Keratinocyte (primary cell): ENCODE results near the gene ACOXL. TPM values are rescaled to one million over a fixed set of nuclear protein-coding genes. Genes with fewer than 3 reads are reported as not detected.

ENCODE experiments used
- DNase-seq: peaks from one replicate; pipeline ENCODE4 v3.0.0-alpha.2; 2011; ENCODE audit warnings: low read depth, missing footprints, low spot score
- FAIRE-seq: peaks from 2 replicates; lab custom pipeline; 2011; peaks lifted over from hg19 to GRCh38; lab: Jason Lieb, UNC
- H2AFZ ChIP-seq: 2 replicates; pipeline ENCODE4 v1.6.0; 2012; ENCODE audit warnings: low read length, control low read depth, inconsistent platforms; ENCODE audit not compliant: control insufficient read depth
- H3K27ac ChIP-seq: 2 replicates; pipeline ENCODE4 v1.5.1; 2011; ENCODE audit warnings: low read length; ENCODE audit not compliant: control insufficient read depth, insufficient read depth
- H3K27me3 ChIP-seq: 3 replicates; pipeline ENCODE4 v1.6.0; 2011; ENCODE audit warnings: low read length; ENCODE audit not compliant: control insufficient read depth, insufficient read depth; ENCODE audit errors: extremely low read depth
- H3K36me3 ChIP-seq, 2 experiments: 2 replicates in 1 of 2; 3 replicates in 1 of 2; pipeline ENCODE4 v1.5.1; 2011; ENCODE audit warnings: low read length in 2 of 2, mild to moderate bottlenecking in 1 of 2; ENCODE audit not compliant: control insufficient read depth in 2 of 2, insufficient read depth in 2 of 2; ENCODE audit errors: extremely low read depth in 1 of 2
- H3K4me1 ChIP-seq: 3 replicates; pipeline ENCODE4 v1.5.1; 2011; ENCODE audit warnings: low read length; ENCODE audit not compliant: control insufficient read depth, insufficient read depth; ENCODE audit errors: extremely low read depth
- H3K4me2 ChIP-seq: 3 replicates; pipeline ENCODE4 v1.6.0; 2011; ENCODE audit warnings: low read depth, low read length; ENCODE audit not compliant: control insufficient read depth, insufficient read depth; ENCODE audit errors: extremely low read depth
- H3K4me3 ChIP-seq, 3 experiments: fragments of 200-600 bp in 1 of 3; sonication (generic) in 1 of 3; 2 replicates in 2 of 3; 3 replicates in 1 of 3; pipeline ENCODE4 v1.5.1; 2011 to 2016; ENCODE audit warnings: low read length in 3 of 3, mild to moderate bottlenecking in 3 of 3, control low read depth in 2 of 3, inconsistent platforms in 1 of 3, low read depth in 1 of 3, mixed read lengths in 1 of 3, mixed run types in 1 of 3, moderate library complexity in 1 of 3; ENCODE audit not compliant: control insufficient read depth in 2 of 3, insufficient read depth in 2 of 3; ENCODE audit errors: extremely low read depth in 1 of 3
- H3K79me2 ChIP-seq: 2 replicates; pipeline ENCODE4 v1.6.0; 2012; ENCODE audit warnings: low read length; ENCODE audit not compliant: control insufficient read depth, insufficient read depth
- H3K9ac ChIP-seq: 3 replicates; pipeline ENCODE4 v1.6.0; 2011; ENCODE audit warnings: low read length; ENCODE audit not compliant: control insufficient read depth, insufficient read depth; ENCODE audit errors: extremely low read depth
- H3K9me1 ChIP-seq: 3 replicates; pipeline ENCODE4 v1.6.0; 2011; ENCODE audit warnings: low read length; ENCODE audit not compliant: control insufficient read depth, insufficient read depth; ENCODE audit errors: extremely low read depth
- H3K9me3 ChIP-seq: 2 replicates; pipeline ENCODE4 v1.5.1; 2012; ENCODE audit warnings: low read depth, low read length; ENCODE audit not compliant: control insufficient read depth
- H4K20me1 ChIP-seq: 3 replicates; pipeline ENCODE4 v1.6.0; 2011; ENCODE audit warnings: low read length; ENCODE audit not compliant: control insufficient read depth, insufficient read depth; ENCODE audit errors: extremely low read depth
- EZH2 ChIP-seq: IDR thresholded peaks from one replicate; pipeline ENCODE4 v1.6.1; 2012; ENCODE audit warnings: inconsistent platforms, mild to moderate bottlenecking, low read length, moderate library complexity
- dilution Hi-C: fragments of 300-500 bp; cut with MboI; formaldehyde crosslinking; loops from one replicate; pipeline ENCODE4 v1.7.0; 2020; ENCODE audit warnings: low sequenced_read_pairs; ENCODE audit not compliant: extremely low pct_ligation_motif_present
- polyA plus RNA-seq, 5 experiments: library from polyadenylated mRNA; depleted of rRNA in 3 of 5; stranded (reverse) in 3 of 5; stranded (forward) in 1 of 5; unstranded in 1 of 5; fragments of >200 nt; gene quantifications; 1 replicate in 1 of 5; 2 replicates in 3 of 5; 3 replicates in 1 of 5; pipeline versions ENCODE4 v1.2.1 to v1.2.3, GENCODE V29; 2011 to 2012; ENCODE audit warnings: missing spikeins in 2 of 5, low read depth in 1 of 5, low replicate concordance in 1 of 5
- TF ChIP-seq, protein P1 (sequence below), 3 experiments: IDR thresholded peaks in 1 of 3; conservative IDR thresholded peaks in 1 of 3; optimal IDR thresholded peaks in 1 of 3; 2 replicates in 2 of 3; 3 replicates in 1 of 3; pipeline versions ENCODE3 to v1.5.1; 2011; ENCODE audit warnings: low read length in 3 of 3, mild to moderate bottlenecking in 3 of 3, moderate library complexity in 2 of 3, control low read depth in 1 of 3, inconsistent platforms in 1 of 3; ENCODE audit not compliant: insufficient read depth in 2 of 3; ENCODE audit errors: extremely low read depth in 1 of 3

The ACOXL gene
- polyA plus RNA-seq, 1 donor (not counting 4 experiments of a cell fraction or from before 2014, with no cell fraction given) = 0.04 TPM

DNA sequence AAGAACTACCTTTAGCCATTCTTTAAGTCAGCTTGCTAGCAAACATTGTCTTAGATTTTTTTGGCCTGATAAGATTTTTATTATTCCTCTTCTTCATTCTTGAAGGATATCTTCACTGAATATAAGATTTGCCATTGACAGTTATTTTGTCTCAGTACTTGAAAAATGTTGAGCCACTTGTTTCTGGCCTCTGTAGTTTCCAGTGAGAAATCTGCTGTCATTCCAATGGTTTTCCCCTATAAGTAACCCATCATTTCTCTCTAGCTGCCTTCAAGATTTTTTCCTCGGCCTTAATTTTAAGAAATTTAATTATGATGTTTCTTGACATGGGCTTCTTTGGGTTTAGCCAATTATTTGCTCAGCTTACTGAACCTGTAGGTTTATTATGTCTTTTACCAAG lies 32.6 kb downstream of the ACOXL start:
- H3K9me3 ChIP-seq = no peaks in the 10 kb centered on the region
- dilution Hi-C loops = no loop called here
- TF ChIP-seq, protein P1, sequence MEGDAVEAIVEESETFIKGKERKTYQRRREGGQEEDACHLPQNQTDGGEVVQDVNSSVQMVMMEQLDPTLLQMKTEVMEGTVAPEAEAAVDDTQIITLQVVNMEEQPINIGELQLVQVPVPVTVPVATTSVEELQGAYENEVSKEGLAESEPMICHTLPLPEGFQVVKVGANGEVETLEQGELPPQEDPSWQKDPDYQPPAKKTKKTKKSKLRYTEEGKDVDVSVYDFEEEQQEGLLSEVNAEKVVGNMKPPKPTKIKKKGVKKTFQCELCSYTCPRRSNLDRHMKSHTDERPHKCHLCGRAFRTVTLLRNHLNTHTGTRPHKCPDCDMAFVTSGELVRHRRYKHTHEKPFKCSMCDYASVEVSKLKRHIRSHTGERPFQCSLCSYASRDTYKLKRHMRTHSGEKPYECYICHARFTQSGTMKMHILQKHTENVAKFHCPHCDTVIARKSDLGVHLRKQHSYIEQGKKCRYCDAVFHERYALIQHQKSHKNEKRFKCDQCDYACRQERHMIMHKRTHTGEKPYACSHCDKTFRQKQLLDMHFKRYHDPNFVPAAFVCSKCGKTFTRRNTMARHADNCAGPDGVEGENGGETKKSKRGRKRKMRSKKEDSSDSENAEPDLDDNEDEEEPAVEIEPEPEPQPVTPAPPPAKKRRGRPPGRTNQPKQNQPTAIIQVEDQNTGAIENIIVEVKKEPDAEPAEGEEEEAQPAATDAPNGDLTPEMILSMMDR (optimal IDR thresholded peaks at IDR 0.05 in 1 of 3, IDR thresholded peaks at IDR 0.05 in 1 of 3, conservative IDR thresholded peaks at IDR 0.05 in 1 of 3; ENCODE audit: extremely low read depth in 1 of 3, insufficient read depth in 2 of 3, low read length in 3 of 3) = no peak
- TF ChIP-seq EZH2 = no peak
- H3K4me2 ChIP-seq = no peak overlapping the region
- no peaks in the 10 kb centered on the region for H3K9me1 ChIP-seq
- no peaks in the 10 kb centered on the region for H4K20me1 ChIP-seq
- H3K36me3 ChIP-seq = no peaks in the 10 kb centered on the region
- H3K4me1 ChIP-seq = no peaks in the 10 kb centered on the region
- H3K27ac ChIP-seq = no peak overlapping the region
- H3K9ac ChIP-seq = no peak overlapping the region
- no peak overlapping the region for H3K4me3 ChIP-seq
- DNase-seq = no peak
- H3K79me2 ChIP-seq = no peaks in the 10 kb centered on the region
- FAIRE-seq = no peak
- H2AFZ ChIP-seq = no peak overlapping the region
- H3K27me3 ChIP-seq = peaks cover 4% of the 10 kb centered on the region

DNA sequence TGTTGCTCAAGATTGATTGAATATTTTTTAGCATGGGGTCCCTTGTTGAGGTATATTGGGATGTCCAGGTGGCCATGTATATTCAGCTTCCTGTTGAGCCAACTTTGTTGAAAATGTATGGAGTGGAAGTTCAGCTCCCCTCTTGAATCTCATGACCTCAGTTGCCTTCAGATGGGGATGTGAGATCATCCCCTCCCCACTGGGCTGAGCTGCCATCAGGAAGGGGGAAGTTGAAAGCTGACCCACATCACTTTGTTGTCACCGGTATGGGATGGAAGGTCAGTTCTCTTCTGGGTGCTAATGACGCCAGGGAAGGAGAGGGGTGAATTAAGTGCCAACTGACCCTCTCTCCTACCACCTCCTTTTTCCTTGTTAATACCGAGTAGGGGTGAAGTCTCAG lies 33.9 kb downstream of the ACOXL start:
- Histone ChIP-seq H2AFZ (no peak overlapping the region), H3K4me2 (no peak overlapping the region), H3K9me1 (no peaks in the 10 kb centered on the region), H3K27me3 (peaks cover 4% of the 10 kb centered on the region), H3K9me3 (no peaks in the 10 kb centered on the region), H3K9ac (no peak overlapping the region), H3K79me2 (no peaks in the 10 kb centered on the region), H3K4me1 (no peaks in the 10 kb centered on the region), H3K4me3 (no peak overlapping the region), H3K27ac (no peak overlapping the region), H4K20me1 (no peaks in the 10 kb centered on the region), H3K36me3 (no peaks in the 10 kb centered on the region)
- dilution Hi-C loops = no loop called here
- no peak for TF ChIP-seq EZH2
- FAIRE-seq = no peak
- DNase-seq = no peak

DNA sequence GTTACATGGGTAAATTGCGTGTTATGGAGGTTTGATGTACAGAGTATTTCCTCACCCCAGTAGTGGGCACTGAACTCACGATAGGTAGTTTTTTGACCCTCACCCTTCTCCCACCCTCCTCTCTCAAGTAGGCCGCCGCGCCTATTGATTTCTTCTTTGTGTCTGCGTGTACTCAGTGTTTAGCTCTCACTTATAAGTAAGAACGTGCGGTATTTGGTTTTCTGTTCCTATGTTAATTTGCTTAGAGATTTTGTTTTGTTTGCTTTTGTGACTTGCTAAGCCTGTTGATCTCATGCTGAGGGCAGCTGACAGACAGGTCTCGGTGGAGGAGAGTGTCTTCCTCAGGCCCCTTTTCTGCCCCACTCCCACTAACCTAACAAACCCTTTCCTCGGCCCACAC lies 36.2 kb downstream of the ACOXL start:
- H3K4me2 ChIP-seq = no peak overlapping the region
- H3K9me3 ChIP-seq = no peaks in the 10 kb centered on the region
- dilution Hi-C loops = no loop called here
- no peaks in the 10 kb centered on the region for H4K20me1 ChIP-seq
- no peaks in the 10 kb centered on the region for H3K36me3 ChIP-seq
- FAIRE-seq = no peak
- no peak for DNase-seq
- no peaks in the 10 kb centered on the region for H3K4me1 ChIP-seq
- no peaks in the 10 kb centered on the region for H3K9me1 ChIP-seq
- no peak overlapping the region for H2AFZ ChIP-seq
- peaks cover 7% of the 10 kb centered on the region for H3K27me3 ChIP-seq
- H3K27ac ChIP-seq = no peak overlapping the region
- H3K4me3 ChIP-seq = no peak overlapping the region
- H3K79me2 ChIP-seq = no peaks in the 10 kb centered on the region
- TF ChIP-seq, protein P1 (optimal IDR thresholded peaks at IDR 0.05 in 1 of 3, IDR thresholded peaks at IDR 0.05 in 1 of 3, conservative IDR thresholded peaks at IDR 0.05 in 1 of 3; ENCODE audit: extremely low read depth in 1 of 3, insufficient read depth in 2 of 3, low read length in 3 of 3) = no peak
- no peak for TF ChIP-seq EZH2
- H3K9ac ChIP-seq = no peak overlapping the region
